HepG2 (cell line): ENCODE data around the gene YIPF4. TPM values are rescaled to one million over a fixed set of nuclear protein-coding genes. Genes with fewer than 3 reads are reported as not detected.
A peak's percentile ranks its signal among the peaks of the same experiment; 100 is the strongest.

Experiments
- DMAP1 ChIP-seq: IDR thresholded peaks from 2 replicates; pipeline ENCODE4 v1.6.1; 2016
- EED ChIP-seq: sonication (generic); formaldehyde crosslinking; IDR thresholded peaks from 2 replicates; pipeline ENCODE4 v1.5.0; 2020; ENCODE audit warnings: mild to moderate bottlenecking, missing genetic modification reagents
- FOXK2 ChIP-seq: fragments of 450-650 bp; IDR thresholded peaks from 2 replicates; pipeline ENCODE4 v1.6.1; 2016
- HNF1B ChIP-seq: sonication (generic); formaldehyde crosslinking; IDR thresholded peaks from 2 replicates; pipeline ENCODE4 v1.5.1; 2020; ENCODE audit warnings: mild to moderate bottlenecking, moderate library complexity, missing genetic modification reagents
- HNRNPL ChIP-seq: fragments of 200-400 bp; formaldehyde crosslinking; IDR thresholded peaks from 2 replicates; pipeline ENCODE4 v1.6.1; 2017; ENCODE audit warnings: mild to moderate bottlenecking, low read depth, low read length
- IRX3 ChIP-seq: sonication (generic); formaldehyde crosslinking; IDR thresholded peaks from 2 replicates; pipeline ENCODE4 v1.8.1; 2023; ENCODE audit warnings: mild to moderate bottlenecking, low read depth, missing genetic modification reagents, borderline replicate concordance
- MATR3 ChIP-seq: sonication (generic); formaldehyde crosslinking; IDR thresholded peaks from 2 replicates; pipeline ENCODE4 v1.4.0; 2020; ENCODE audit warnings: missing genetic modification reagents
- MTF1 ChIP-seq: sonication (generic); formaldehyde crosslinking; IDR thresholded peaks from 2 replicates; pipeline ENCODE4 v1.5.0; 2020; ENCODE audit warnings: missing genetic modification reagents
- NR2F1 ChIP-seq, 2 experiments: fragments of 450-650 bp in 1 of 2; formaldehyde crosslinking in 1 of 2; IDR thresholded peaks; 2 replicates each; pipeline versions ENCODE4 v1.5.0 to v1.6.1; 2016 to 2020; ENCODE audit warnings: mild to moderate bottlenecking in 1 of 2, missing compliant biosample characterization in 1 of 2, missing genetic modification reagents in 1 of 2, moderate library complexity in 1 of 2
- PAF1 ChIP-seq: IDR thresholded peaks from 2 replicates; pipeline ENCODE4 v1.6.1; 2016; ENCODE audit warnings: missing genetic modification reagents, missing compliant biosample characterization
- PCBP2 ChIP-seq: fragments of 200-400 bp; formaldehyde crosslinking; optimal IDR thresholded peaks from 2 replicates; pipeline ENCODE3; 2018; ENCODE audit warnings: low read length, low read depth; ENCODE audit not compliant: poor library complexity, severe bottlenecking
- PREB ChIP-seq: sonication (generic); formaldehyde crosslinking; IDR thresholded peaks from 2 replicates; pipeline ENCODE4 v1.4.0; 2020; ENCODE audit warnings: missing genetic modification reagents
- RBM22 ChIP-seq: fragments of 200-400 bp; formaldehyde crosslinking; optimal IDR thresholded peaks from 2 replicates; pipeline ENCODE3; 2017; ENCODE audit warnings: mild to moderate bottlenecking, low read length, moderate library complexity
- ZNF160 ChIP-seq: sonication (generic); formaldehyde crosslinking; IDR thresholded peaks from 2 replicates; pipeline ENCODE4 v1.8.0; 2022; ENCODE audit warnings: mild to moderate bottlenecking, inconsistent platforms, missing genetic modification reagents
- ZNF362 ChIP-seq: sonication (generic); formaldehyde crosslinking; IDR thresholded peaks from 2 replicates; pipeline ENCODE4 v1.4.0; 2020; ENCODE audit warnings: missing genetic modification reagents, mild to moderate bottlenecking, borderline replicate concordance
- ZNF552 ChIP-seq: sonication (generic); formaldehyde crosslinking; IDR thresholded peaks from 2 replicates; pipeline ENCODE4 v1.9.0; 2022; ENCODE audit warnings: missing genetic modification reagents, mild to moderate bottlenecking, borderline replicate concordance
- ZNF619 ChIP-seq: sonication (generic); formaldehyde crosslinking; IDR thresholded peaks from 2 replicates; pipeline ENCODE4 v1.4.0; 2020; ENCODE audit warnings: mild to moderate bottlenecking, missing genetic modification reagents
- polyA plus RNA-seq, 8 experiments: library from polyadenylated mRNA; depleted of rRNA in 3 of 8; stranded (reverse) in 7 of 8; unstranded in 1 of 8; fragments of >200 nt; fragmentation: Illumina TruSeq in 4 of 8; extraction: Trizol in 4 of 8; gene quantifications; 2 replicates each; pipeline versions ENCODE4 v1.2.1 to v1.2.3, GENCODE V29; 2011 to 2016; ENCODE audit warnings: low read depth in 4 of 8, missing spikeins in 1 of 8, mixed read lengths in 1 of 8; ENCODE audit not compliant: insufficient read depth in 1 of 8
- total RNA-seq, 5 experiments: library from RNA; depleted of rRNA; stranded (reverse); fragments of >200 nt; fragmentation: Illumina TruSeq; extraction: Trizol; gene quantifications; 2 replicates each; pipeline ENCODE4 v1.2.3, GENCODE V29; 2016; ENCODE audit warnings: low read depth in 1 of 5
- TF ChIP-seq, protein P1 (sequence below): sonication (generic); formaldehyde crosslinking; IDR thresholded peaks from 2 replicates; pipeline ENCODE4 v1.4.0; 2020; ENCODE audit warnings: missing genetic modification reagents
- TF ChIP-seq, protein P2 (sequence below): sonication (generic); formaldehyde crosslinking; conservative IDR thresholded peaks from 2 replicates; pipeline ENCODE4 v1.8.0; 2022; ENCODE audit warnings: missing genetic modification reagents
- TF ChIP-seq, protein P3 (sequence below): sonication (generic); formaldehyde crosslinking; IDR thresholded peaks from 2 replicates; pipeline ENCODE4 v1.8.0; 2022; ENCODE audit warnings: missing genetic modification reagents, mild to moderate bottlenecking, inconsistent platforms, borderline replicate concordance

The YIPF4 gene
- total and polyA plus RNA-seq, 2 of the 13 experiments (the other 11 are each of a cell fraction or from before 2014, with no cell fraction given): 19.0 to 43.9 TPM

- TF ChIP-seq MATR3 (CRISPR knock-in tag) (no peak), ZNF362 (peak; percentile 42; the same call in 1 of the 2 replicates), HNRNPL (0 out of 2 replicates have a peak, but pooled peaks have one; percentile 15), EED (CRISPR knock-in tag) (peak; percentile 92; the same call in 1 of the 2 replicates), HNF1B (CRISPR knock-in tag) (no peak), ZNF619 (CRISPR knock-in tag) (peak; percentile 79; the same call in 1 of the 2 replicates), RBM22 (no peak), ZNF552 (CRISPR knock-in tag) (no peak), NR2F1 (CRISPR knock-in tag; IDR thresholded peaks at IDR 0.05) (peak in 1 of 2 experiments; percentile 20; a peak in 1 of 4 replicates), FOXK2 (peak; percentile 96), PAF1 (CRISPR knock-in tag) (no peak), IRX3 (peak; percentile 95), ZNF160 (peak; percentile 72), PCBP2 (no peak), DMAP1 (CRISPR knock-in tag) (peak; percentile 92), PREB (CRISPR knock-in tag) (peak; percentile 67; the same call in 1 of the 2 replicates), MTF1 (CRISPR knock-in tag) (peak; percentile 23; the same call in 1 of the 2 replicates)
- TF ChIP-seq, protein P1, sequence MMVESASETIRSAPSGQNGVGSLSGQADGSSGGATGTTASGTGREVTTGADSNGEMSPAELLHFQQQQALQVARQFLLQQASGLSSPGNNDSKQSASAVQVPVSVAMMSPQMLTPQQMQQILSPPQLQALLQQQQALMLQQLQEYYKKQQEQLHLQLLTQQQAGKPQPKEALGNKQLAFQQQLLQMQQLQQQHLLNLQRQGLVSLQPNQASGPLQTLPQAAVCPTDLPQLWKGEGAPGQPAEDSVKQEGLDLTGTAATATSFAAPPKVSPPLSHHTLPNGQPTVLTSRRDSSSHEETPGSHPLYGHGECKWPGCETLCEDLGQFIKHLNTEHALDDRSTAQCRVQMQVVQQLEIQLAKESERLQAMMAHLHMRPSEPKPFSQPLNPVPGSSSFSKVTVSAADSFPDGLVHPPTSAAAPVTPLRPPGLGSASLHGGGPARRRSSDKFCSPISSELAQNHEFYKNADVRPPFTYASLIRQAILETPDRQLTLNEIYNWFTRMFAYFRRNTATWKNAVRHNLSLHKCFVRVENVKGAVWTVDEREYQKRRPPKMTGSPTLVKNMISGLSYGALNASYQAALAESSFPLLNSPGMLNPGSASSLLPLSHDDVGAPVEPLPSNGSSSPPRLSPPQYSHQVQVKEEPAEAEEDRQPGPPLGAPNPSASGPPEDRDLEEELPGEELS: peak; percentile 87
- TF ChIP-seq, protein P2, sequence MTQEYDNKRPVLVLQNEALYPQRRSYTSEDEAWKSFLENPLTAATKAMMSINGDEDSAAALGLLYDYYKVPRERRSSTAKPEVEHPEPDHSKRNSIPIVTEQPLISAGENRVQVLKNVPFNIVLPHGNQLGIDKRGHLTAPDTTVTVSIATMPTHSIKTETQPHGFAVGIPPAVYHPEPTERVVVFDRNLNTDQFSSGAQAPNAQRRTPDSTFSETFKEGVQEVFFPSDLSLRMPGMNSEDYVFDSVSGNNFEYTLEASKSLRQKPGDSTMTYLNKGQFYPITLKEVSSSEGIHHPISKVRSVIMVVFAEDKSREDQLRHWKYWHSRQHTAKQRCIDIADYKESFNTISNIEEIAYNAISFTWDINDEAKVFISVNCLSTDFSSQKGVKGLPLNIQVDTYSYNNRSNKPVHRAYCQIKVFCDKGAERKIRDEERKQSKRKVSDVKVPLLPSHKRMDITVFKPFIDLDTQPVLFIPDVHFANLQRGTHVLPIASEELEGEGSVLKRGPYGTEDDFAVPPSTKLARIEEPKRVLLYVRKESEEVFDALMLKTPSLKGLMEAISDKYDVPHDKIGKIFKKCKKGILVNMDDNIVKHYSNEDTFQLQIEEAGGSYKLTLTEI: no peak
- TF ChIP-seq, protein P3, sequence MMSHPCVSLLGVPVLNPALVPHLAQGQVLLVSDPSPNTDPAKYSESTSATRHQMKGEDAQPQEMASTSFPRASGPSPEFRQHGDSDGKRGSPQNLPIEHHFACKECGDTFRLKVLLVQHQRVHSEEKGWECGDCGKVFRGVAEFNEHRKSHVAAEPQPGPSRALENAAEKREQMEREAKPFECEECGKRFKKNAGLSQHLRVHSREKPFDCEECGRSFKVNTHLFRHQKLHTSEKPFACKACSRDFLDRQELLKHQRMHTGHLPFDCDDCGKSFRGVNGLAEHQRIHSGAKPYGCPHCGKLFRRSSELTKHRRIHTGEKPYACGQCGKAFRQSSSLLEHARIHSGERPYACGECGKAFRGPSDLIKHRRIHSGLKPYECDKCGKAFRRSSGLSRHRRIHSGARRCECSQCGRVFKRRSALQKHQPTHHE: no peak; the same call in 1 of the 2 replicates
Measured at GRCh38 chr2:32277674-32278477, at the start of gene YIPF4 (continued).
